ENCODE results near the gene KYNU.

KYNU gene

GRCh38 chr2:142967060-142967459, 89.6 kb downstream of the KYNU start:
- DNase-seq, result no peak

- DNase-seq, result peak; percentile 6
These were observed 95.8 kb downstream of the KYNU start for GRCh38 chr2:142973160-142973821.

- no peak for DNase-seq
These were observed 96.4 kb downstream of the KYNU start for GRCh38 chr2:142973822-142974207.

GRCh38 chr2:142974288-142975024, 97.0 kb downstream of the KYNU start:
- peak; percentile 49 for DNase-seq

GRCh38 chr2:142975239-142975638, 97.8 kb downstream of the KYNU start:
- no peak for DNase-seq

GRCh38 chr2:142980246-142981068, 103.0 kb downstream of the KYNU start:
- peak; percentile 65 for DNase-seq

GRCh38 chr2:142981069-142981378, 103.6 kb downstream of the KYNU start:
- no peak for DNase-seq

GRCh38 chr2:142981756-142982155, 104.3 kb downstream of the KYNU start:
- no peak for DNase-seq

- DNase-seq, result no peak
These were observed 105.7 kb downstream of the KYNU start for GRCh38 chr2:142983174-142983573.

GRCh38 chr2:142984657-142985056, 107.2 kb downstream of the KYNU start:
- no peak for DNase-seq

GRCh38 chr2:142987044-142987443, 109.6 kb downstream of the KYNU start:
- DNase-seq, result no peak

- DNase-seq, result peak; percentile 50
These were observed 112.1 kb downstream of the KYNU start for GRCh38 chr2:142989273-142990204.

GRCh38 chr2:142991295-142991694, 113.8 kb downstream of the KYNU start:
- peak; percentile 1 for DNase-seq

GRCh38 chr2:142992840-142993239, 115.4 kb downstream of the KYNU start:
- no peak for DNase-seq

GRCh38 chr2:142993771-142994170, 116.3 kb downstream of the KYNU start:
- no peak for DNase-seq

- no peak for DNase-seq
These were observed 117.2 kb downstream of the KYNU start for GRCh38 chr2:142994665-142995064.

- no peak for DNase-seq
These were observed 119.8 kb downstream of the KYNU start for GRCh38 chr2:142997231-142997630.

- DNase-seq, result peak; percentile 0
These were observed 123.1 kb downstream of the KYNU start for GRCh38 chr2:143000599-143000998.

- no peak for DNase-seq
These were observed 124.0 kb downstream of the KYNU start for GRCh38 chr2:143001501-143001900.

GRCh38 chr2:143015656-143016055, 138.2 kb downstream of the KYNU start:
- DNase-seq, result no peak

- DNase-seq, result no peak
These were observed 149.1 kb downstream of the KYNU start for GRCh38 chr2:143026411-143027054.

- no peak for DNase-seq
These were observed 151.7 kb downstream of the KYNU start for GRCh38 chr2:143029141-143029540.
